ENCODE data around the gene MNS1.

The MNS1 gene, protein sequence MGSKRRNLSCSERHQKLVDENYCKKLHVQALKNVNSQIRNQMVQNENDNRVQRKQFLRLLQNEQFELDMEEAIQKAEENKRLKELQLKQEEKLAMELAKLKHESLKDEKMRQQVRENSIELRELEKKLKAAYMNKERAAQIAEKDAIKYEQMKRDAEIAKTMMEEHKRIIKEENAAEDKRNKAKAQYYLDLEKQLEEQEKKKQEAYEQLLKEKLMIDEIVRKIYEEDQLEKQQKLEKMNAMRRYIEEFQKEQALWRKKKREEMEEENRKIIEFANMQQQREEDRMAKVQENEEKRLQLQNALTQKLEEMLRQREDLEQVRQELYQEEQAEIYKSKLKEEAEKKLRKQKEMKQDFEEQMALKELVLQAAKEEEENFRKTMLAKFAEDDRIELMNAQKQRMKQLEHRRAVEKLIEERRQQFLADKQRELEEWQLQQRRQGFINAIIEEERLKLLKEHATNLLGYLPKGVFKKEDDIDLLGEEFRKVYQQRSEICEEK

GRCh38 chr15:56464893-56465520, at the start of gene MNS1:
MNS1 (minus strand) TSS chr15:56465137; CDS start chr15:56464972, 165 bp downstream.
- DNase-seq (ENCODE audit: low read depth): peak; percentile 95
- TF ChIP-seq CTCF (conservative IDR thresholded peaks at IDR 0.05; ENCODE audit: low read length): no peak
- peak within 1 kb of the TSS; percentile 64 for H3K4me3 ChIP-seq (ENCODE audit: low read length)

DNA sequence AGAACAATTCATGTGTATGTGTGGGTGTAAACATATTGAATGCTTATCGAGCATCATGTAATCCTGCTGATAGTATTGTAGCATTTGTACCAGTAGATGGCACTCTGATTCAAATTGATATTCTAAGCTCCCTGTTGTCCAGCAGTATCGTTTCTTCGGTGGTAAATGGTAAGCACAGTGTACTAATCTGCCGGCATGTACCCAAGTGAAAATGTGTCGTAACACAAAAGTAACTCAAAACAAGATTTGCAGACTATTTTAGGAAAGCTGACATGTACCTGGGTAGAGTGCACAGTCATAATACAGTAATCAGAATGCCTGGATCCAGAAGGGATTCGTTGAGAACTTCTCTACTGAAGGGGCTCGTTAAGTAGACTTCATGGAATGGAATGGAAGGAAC, 31.7 kb upstream of the MNS1 start:
- peak; percentile 80 for DNase-seq (ENCODE audit: low read depth)
- peak; percentile 81 for TF ChIP-seq CTCF (conservative IDR thresholded peaks at IDR 0.05; ENCODE audit: low read length)
- peak overlapping the region; percentile 21; the same call in 1 of the 2 replicates for H3K4me3 ChIP-seq (ENCODE audit: low read length)

DNA sequence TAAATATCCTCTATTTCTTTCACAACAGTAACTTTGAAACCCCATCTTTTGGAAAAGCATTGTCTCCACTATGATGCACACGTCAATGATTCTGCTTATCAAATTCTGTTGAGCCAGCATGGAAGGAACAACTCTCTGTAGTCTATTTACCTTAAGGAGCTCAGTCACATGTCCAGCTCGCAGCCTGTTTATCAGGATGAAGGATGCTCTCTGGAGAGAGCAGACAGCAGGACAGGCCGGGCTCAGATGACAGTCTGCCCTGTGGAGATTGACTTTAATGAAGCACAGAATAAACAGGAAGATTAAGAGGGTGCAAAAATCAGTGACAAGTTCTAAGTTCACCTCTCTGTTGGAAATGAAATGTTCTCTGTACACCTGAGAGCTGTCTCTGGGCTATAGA, 30.6 kb upstream of the MNS1 start:
- no peak overlapping the region for H3K4me3 ChIP-seq (ENCODE audit: low read length)
- TF ChIP-seq CTCF (conservative IDR thresholded peaks at IDR 0.05; ENCODE audit: low read length): no peak
- no peak for DNase-seq (ENCODE audit: low read depth)

- no peak for DNase-seq (ENCODE audit: low read depth)
- TF ChIP-seq CTCF (conservative IDR thresholded peaks at IDR 0.05; ENCODE audit: low read length): no peak
Measured at GRCh38 chr15:56495053-56495452, 30.1 kb upstream of the MNS1 start.

GRCh38 chr15:56492791-56493555, 28.0 kb upstream of the MNS1 start:
- H3K4me3 ChIP-seq (ENCODE audit: low read length): no peak overlapping the region
- no peak for TF ChIP-seq CTCF (conservative IDR thresholded peaks at IDR 0.05; ENCODE audit: low read length)
- DNase-seq (ENCODE audit: low read depth): no peak

More at GRCh38 chr15:56495053-56495452, 30.1 kb upstream of the MNS1 start:
- H3K4me3 ChIP-seq (ENCODE audit: low read length): no peak overlapping the region

- DNase-seq (ENCODE audit: low read depth): no peak
- H3K4me3 ChIP-seq (ENCODE audit: low read length): no peak overlapping the region
- no peak for TF ChIP-seq CTCF (conservative IDR thresholded peaks at IDR 0.05; ENCODE audit: low read length)
Measured at GRCh38 chr15:56492236-56492635, 27.3 kb upstream of the MNS1 start.

Measured in AG10803 (cell line).